Neuronal stem cell (in vitro differentiated cells): Measurements from ENCODE around the gene FBXO46.
"Not testable (repeated sequence)": the region's sequence is repeated elsewhere in the genome, so short reads cannot be mapped to it uniquely, and the experiment has no call there.

ENCODE experiments used
- DNase-seq: peaks from one replicate; pipeline ENCODE4 v3.0.0-alpha.2; 2013; ENCODE audit warnings: low spot score
- H2AFZ ChIP-seq: one replicate; pipeline ENCODE4 v1.6.1; 2013; ENCODE audit warnings: mild to moderate bottlenecking, low read length, inconsistent platforms
- H2AK5ac ChIP-seq: 2 replicates; pipeline ENCODE4 v1.6.1; 2013; ENCODE audit warnings: low read depth, mild to moderate bottlenecking, inconsistent platforms, low read length, moderate library complexity, mixed read lengths
- H2BK120ac ChIP-seq: 2 replicates; pipeline ENCODE4 v1.6.1; 2013; ENCODE audit warnings: low read depth, mild to moderate bottlenecking, inconsistent platforms, low read length, moderate library complexity, mixed read lengths
- H2BK12ac ChIP-seq: one replicate; pipeline ENCODE4 v1.6.1; 2013; ENCODE audit warnings: low read length, inconsistent platforms
- H2BK15ac ChIP-seq: 2 replicates; pipeline ENCODE4 v1.6.1; 2013; ENCODE audit warnings: mild to moderate bottlenecking, low read length, inconsistent platforms, mixed read lengths
- H2BK5ac ChIP-seq: one replicate; pipeline ENCODE4 v1.6.1; 2013; ENCODE audit warnings: inconsistent platforms, mild to moderate bottlenecking, low read length, moderate library complexity
- H3K14ac ChIP-seq: one replicate; pipeline ENCODE4 v1.6.1; 2013; ENCODE audit warnings: low read length, inconsistent platforms
- H3K18ac ChIP-seq: 2 replicates; pipeline ENCODE4 v1.6.1; 2013; ENCODE audit warnings: low read length, inconsistent platforms
- H3K23ac ChIP-seq: 2 replicates; pipeline ENCODE4 v1.6.1; 2013; ENCODE audit warnings: low read depth, mild to moderate bottlenecking, mixed read lengths, low read length, inconsistent platforms; ENCODE audit not compliant: poor library complexity
- H3K27ac ChIP-seq: replicated peaks from 3 replicates; pipeline ENCODE4 v1.5.1; 2013; ENCODE audit warnings: low read length, inconsistent platforms
- H3K27me3 ChIP-seq, 3 experiments: 2 replicates each; pipeline ENCODE4 v1.6.1; 2013; ENCODE audit warnings: low read length in 3 of 3, mild to moderate bottlenecking in 2 of 3, inconsistent platforms in 1 of 3, low read depth in 1 of 3, mixed read lengths in 1 of 3, moderate library complexity in 1 of 3; ENCODE audit not compliant: control insufficient read depth in 3 of 3, insufficient read depth in 3 of 3
- H3K36me3 ChIP-seq, 2 donors: replicated peaks in 1 of 2; 2 replicates each; pipeline ENCODE4 v1.6.1; 2013; ENCODE audit warnings: low read length in 2 of 2; ENCODE audit not compliant: control insufficient read depth in 2 of 2, insufficient read depth in 2 of 2
- H3K4ac ChIP-seq: 2 replicates; pipeline ENCODE4 v1.6.1; 2013; ENCODE audit warnings: inconsistent platforms, mild to moderate bottlenecking, low read length, moderate library complexity
- H3K4me1 ChIP-seq, 2 donors: 1 replicate in 1 of 2; 2 replicates in 1 of 2; pipeline ENCODE4 v1.6.1; 2013; ENCODE audit warnings: low read length in 2 of 2, low read depth in 1 of 2; ENCODE audit not compliant: control insufficient read depth in 2 of 2, insufficient read depth in 1 of 2
- H3K4me2 ChIP-seq: one replicate; pipeline ENCODE4 v1.6.1; 2013; ENCODE audit warnings: mild to moderate bottlenecking, low read length, inconsistent platforms; ENCODE audit not compliant: insufficient read depth, poor library complexity, severe bottlenecking
- H3K4me3 ChIP-seq, 2 donors: 2 replicates each; pipeline ENCODE4 v1.5.1; 2013; ENCODE audit warnings: low read length in 2 of 2, mild to moderate bottlenecking in 2 of 2, inconsistent platforms in 1 of 2, moderate library complexity in 1 of 2
- H3K79me1 ChIP-seq: one replicate; pipeline ENCODE4 v1.6.1; 2013; ENCODE audit warnings: low read depth, mild to moderate bottlenecking, inconsistent platforms, low read length, moderate library complexity
- H3K9ac ChIP-seq: one replicate; pipeline ENCODE4 v1.6.1; 2013; ENCODE audit warnings: mild to moderate bottlenecking, low read depth, low read length, inconsistent platforms; ENCODE audit not compliant: poor library complexity
- H3K9me3 ChIP-seq, 2 donors: replicated peaks in 1 of 2; 2 replicates each; pipeline versions ENCODE3 to v1.6.1; 2013; ENCODE audit warnings: low read length in 2 of 2, mild to moderate bottlenecking in 2 of 2, inconsistent platforms in 1 of 2, low read depth in 1 of 2, mixed read lengths in 1 of 2, moderate library complexity in 1 of 2; ENCODE audit not compliant: control insufficient read depth in 2 of 2, insufficient read depth in 1 of 2
- H4K8ac ChIP-seq: one replicate; pipeline ENCODE4 v1.6.1; 2013; ENCODE audit warnings: low read depth, mild to moderate bottlenecking, inconsistent platforms, low read length, moderate library complexity
- H4K91ac ChIP-seq: one replicate; pipeline ENCODE4 v1.6.1; 2013; ENCODE audit warnings: low read length, low read depth, mild to moderate bottlenecking, inconsistent platforms; ENCODE audit not compliant: poor library complexity
- WGBS, 2 donors: extraction: QIAGEN DNeasy Blood & Tissue Kit; methylation state at CpG; one replicate each; pipeline ENCODE4 v1.1.7; 2013; ENCODE audit warnings: missing lambda C conversion rate in 2 of 2, mixed read lengths in 1 of 2; ENCODE audit not compliant: insufficient read length in 2 of 2, insufficient replicate concordance in 1 of 2; ENCODE audit errors: extremely low coverage in 2 of 2; 5-methylcytosine and 5-hydroxymethylcytosine counted together

The FBXO46 gene

GRCh38 chr19:45691516-45692186, 39.0 kb downstream of the FBXO46 start, which contains the start of gene SNRPD2:
SNRPD2 (minus strand) TSS chr19:45691953; CDS start chr19:45691888, 65 bp downstream.
- peaks cover 2 to 3% of the 10 kb centered on the region in 2 donors for H3K4me1 ChIP-seq
- H3K27ac ChIP-seq, result peak within 1 kb of the TSS; percentile 87
- peak within 1 kb of the TSS; percentile 88 for H2BK5ac ChIP-seq
- H2AK5ac ChIP-seq, result peak within 1 kb of the TSS; percentile 86
- no peaks in the 10 kb centered on the region for H3K9me3 ChIP-seq
- no peak within 1 kb of the TSS for H2BK12ac ChIP-seq
- no peaks in the 10 kb centered on the region for H3K27me3 ChIP-seq
- peak within 1 kb of the TSS; percentile 92 for H3K4me2 ChIP-seq
- DNase-seq, result peak; percentile 96
- H2BK120ac ChIP-seq, result no peak within 1 kb of the TSS
- no peak within 1 kb of the TSS for H3K4ac ChIP-seq
- H3K36me3 ChIP-seq, result peaks cover 25 to 49% of the 10 kb centered on the region in 2 donors
- H2BK15ac ChIP-seq, result no peak within 1 kb of the TSS
- WGBS, 2 donors, result no CpG with 5 or more reads among the region's 36 CpGs
- H3K79me1 ChIP-seq, result peaks cover 5% of the 10 kb centered on the region
- H4K91ac ChIP-seq, result no peak within 1 kb of the TSS
- H3K23ac ChIP-seq, result peak within 1 kb of the TSS; percentile 99
- peak within 1 kb of the TSS; percentile 89 for H2AFZ ChIP-seq
- no peak within 1 kb of the TSS for H4K8ac ChIP-seq
- H3K4me3 ChIP-seq, result peak within 1 kb of the TSS; percentile 58 to 97
- H3K14ac ChIP-seq, result no peak within 1 kb of the TSS
- H3K18ac ChIP-seq, result peak within 1 kb of the TSS; percentile 91
- H3K9ac ChIP-seq, result peak within 1 kb of the TSS; percentile 96

- H3K79me1 ChIP-seq, result peaks cover 2% of the 10 kb centered on the region
- no peak overlapping the region for H3K4me3 ChIP-seq
- H3K36me3 ChIP-seq, result peaks cover 39 to 62% of the 10 kb centered on the region in 2 donors
- DNase-seq, result no peak
- H3K4me1 ChIP-seq, result peaks cover 0 to 2% of the 10 kb centered on the region in 2 donors
- H3K4ac ChIP-seq, result no peak overlapping the region
- no peak overlapping the region for H2BK5ac ChIP-seq
- no peak overlapping the region for H2AFZ ChIP-seq
- no peaks in the 10 kb centered on the region for H3K27me3 ChIP-seq
- no peak overlapping the region for H2BK120ac ChIP-seq
- no peak overlapping the region for H3K18ac ChIP-seq
- no peak overlapping the region for H3K23ac ChIP-seq
- no peak overlapping the region for H4K8ac ChIP-seq
- H3K4me2 ChIP-seq, result no peak overlapping the region
- H2BK15ac ChIP-seq, result no peak overlapping the region
- no peak overlapping the region for H3K14ac ChIP-seq
- no peaks in the 10 kb centered on the region for H3K9me3 ChIP-seq
- no peak overlapping the region for H4K91ac ChIP-seq
- no peak overlapping the region for H2BK12ac ChIP-seq
- H2AK5ac ChIP-seq, result no peak overlapping the region
- no peak overlapping the region for H3K27ac ChIP-seq
- no CpG with 5 or more reads among the region's 9 CpGs for WGBS, 2 donors
- peak overlapping the region; percentile 50 for H3K9ac ChIP-seq
These were observed 43.1 kb downstream of the FBXO46 start for GRCh38 chr19:45687599-45687998.

- not testable (repeated sequence) for H3K27ac ChIP-seq, H3K23ac ChIP-seq, H2AK5ac ChIP-seq, H3K4me1 ChIP-seq, H3K9me3 ChIP-seq, H3K4me2 ChIP-seq, H3K18ac ChIP-seq, H2BK15ac ChIP-seq, H4K8ac ChIP-seq, H3K14ac ChIP-seq, H3K79me1 ChIP-seq, H3K4ac ChIP-seq, H4K91ac ChIP-seq, H2BK5ac ChIP-seq, H3K27me3 ChIP-seq, H2AFZ ChIP-seq, H3K9ac ChIP-seq, H2BK12ac ChIP-seq, H3K4me3 ChIP-seq, H2BK120ac ChIP-seq, DNase-seq
- WGBS, 2 donors, result no CpG with 5 or more reads among the region's 11 CpGs
- peaks cover 39 to 62% of the 10 kb centered on the region in 2 donors for H3K36me3 ChIP-seq
These were observed 45.7 kb downstream of the FBXO46 start for GRCh38 chr19:45685045-45685444.

- Histone ChIP-seq H3K14ac (no peak overlapping the region), H3K4me2 (no peak overlapping the region), H3K9me3 (peaks cover 0 to 1% of the 10 kb centered on the region in 2 donors), H3K27me3 (peaks cover 2 to 17% (median 11%) of the 10 kb centered on the region in 3 experiments), H2BK5ac (no peak overlapping the region), H3K36me3 (peaks cover 32 to 43% of the 10 kb centered on the region in 2 donors), H2BK15ac (no peak overlapping the region), H3K4ac (no peak overlapping the region), H3K18ac (no peak overlapping the region), H3K27ac (no peak overlapping the region), H3K9ac (no peak overlapping the region), H3K4me3 (no peak overlapping the region), H2AK5ac (no peak overlapping the region), H2BK120ac (no peak overlapping the region), H4K91ac (no peak overlapping the region), H3K23ac (no peak overlapping the region), H2BK12ac (no peak overlapping the region), H3K4me1 (peaks cover 0 to 2% of the 10 kb centered on the region in 2 donors), H3K79me1 (no peaks in the 10 kb centered on the region), H4K8ac (no peak overlapping the region), H2AFZ (no peak overlapping the region)
- WGBS, 2 donors, result no CpG with 5 or more reads among the region's 5 CpGs
- DNase-seq, result no peak
These were observed 47.8 kb downstream of the FBXO46 start for GRCh38 chr19:45682908-45683307.
